GM12878 (cell line): ENCODE measurements around the gene KDM3B. TPM values are rescaled to one million over a fixed set of nuclear protein-coding genes. Genes with fewer than 3 reads are reported as not detected.

Experiments used
- ATF7 ChIP-seq: fragments of 450-650 bp; IDR thresholded peaks from 2 replicates; pipeline ENCODE4 v1.6.1; 2016; ENCODE audit warnings: low read depth, mild to moderate bottlenecking
- KAT2A ChIP-seq: conservative IDR thresholded peaks from 2 replicates; pipeline ENCODE4 v1.6.1; 2011; ENCODE audit warnings: low read depth, low read length; ENCODE audit not compliant: control insufficient read depth
- POLR2AphosphoS5 ChIP-seq: IDR thresholded peaks from 2 replicates; pipeline ENCODE4 v1.6.1; 2011; ENCODE audit warnings: mild to moderate bottlenecking, low read length, inconsistent platforms
- RBBP5 ChIP-seq: fragments of 200-600 bp; sonication (generic); conservative IDR thresholded peaks from 2 replicates; pipeline ENCODE4 v1.6.1; 2016
- RELB ChIP-seq: fragments of 450-650 bp; IDR thresholded peaks from 2 replicates; pipeline ENCODE4 v1.6.1; 2017; ENCODE audit warnings: low read depth, mild to moderate bottlenecking, moderate library complexity
- SMARCA5 ChIP-seq: fragments of 450-650 bp; IDR thresholded peaks from 2 replicates; pipeline ENCODE4 v1.6.1; 2017; ENCODE audit warnings: mild to moderate bottlenecking
- SP1 ChIP-seq: IDR thresholded peaks from one replicate; pipeline ENCODE4 v1.6.1; 2011; ENCODE audit warnings: low read depth, low read length
- SUZ12 ChIP-seq: fragments of 200-600 bp; sonication (generic); IDR thresholded peaks from one replicate; pipeline ENCODE4 v1.6.1; 2018; ENCODE audit warnings: antibody characterized with exemption, mild to moderate bottlenecking; ENCODE audit not compliant: unreplicated experiment
- TBL1XR1 ChIP-seq: IDR thresholded peaks from 2 replicates; pipeline ENCODE4 v1.6.1; 2012; ENCODE audit warnings: low read depth, low read length, improper control_type of control experiment
- USF1 ChIP-seq: IDR thresholded peaks from 2 replicates; pipeline ENCODE4 v1.6.1; 2011; ENCODE audit warnings: borderline replicate concordance, low read depth, mild to moderate bottlenecking, moderate library complexity, mixed read lengths, low read length; ENCODE audit not compliant: insufficient read depth; ENCODE audit errors: extremely low read length
- USF2 ChIP-seq: IDR thresholded peaks from 2 replicates; pipeline ENCODE4 v1.6.1; 2011; ENCODE audit warnings: low read depth, low read length, improper control_type of control experiment, borderline replicate concordance
- ZBTB4 ChIP-seq: fragments of 450-650 bp; formaldehyde crosslinking; IDR thresholded peaks from 2 replicates; pipeline ENCODE4 v1.4.0; 2022; ENCODE audit warnings: mild to moderate bottlenecking, moderate library complexity
- ZNF274 ChIP-seq: IDR thresholded peaks from one replicate; pipeline ENCODE4 v1.8.0; 2011; ENCODE audit not compliant: insufficient read length, insufficient read depth
- polyA plus RNA-seq, 11 experiments: library from polyadenylated mRNA; depleted of rRNA in 4 of 11; unstranded in 6 of 11; stranded (reverse) in 5 of 11; fragments of >200 nt; fragmentation: Nextera tagmentation in 4 of 11; fragmentation: Illumina TruSeq in 1 of 11; extraction: Ambion mirVana in 4 of 11; extraction: Trizol in 1 of 11; gene quantifications; 1 replicate in 1 of 11; 2 replicates in 10 of 11; pipeline versions ENCODE4 v1.2.1 to v1.2.3, GENCODE V29; 2011 to 2016; ENCODE audit warnings: inconsistent platforms in 2 of 11, missing spikeins in 2 of 11, low read depth in 1 of 11
- total RNA-seq, 4 experiments: library from RNA; depleted of rRNA in 3 of 4; stranded (reverse); fragments of >200 nt in 3 of 4; fragmentation: Illumina TruSeq in 1 of 4; extraction: Trizol in 1 of 4; gene quantifications; 2 replicates each; pipeline versions ENCODE4 v1.2.1 to v1.2.3, GENCODE V29; 2013 to 2021

Gene KDM3B
- total and polyA plus RNA-seq, 10 of the 15 experiments (the other 5 are each of a cell fraction or from before 2014, with no cell fraction given): 8.5 to 45.7 (median 29.0) TPM

- TF ChIP-seq POLR2AphosphoS5 (peak; percentile 64; the same call in 1 of the 2 replicates), TBL1XR1 (no peak), ZNF274 (no peak), USF2 (no peak), ATF7 (no peak), ZBTB4 (CRISPR knock-in tag) (no peak), SUZ12 (no peak), KAT2A (no peak), SP1 (no peak), USF1 (no peak), RBBP5 (no peak), SMARCA5 (no peak), RELB (no peak)
These were observed 1.1 kb downstream of the KDM3B start (continued) for GRCh38 chr5:138353560-138354080.
